ENCODE measurements around the gene MOB2. TPM values are rescaled to one million over a fixed set of nuclear protein-coding genes. Genes with fewer than 3 reads are reported as not detected.

Gene MOB2
- total RNA-seq, 1 donor from 2014 or later = 38.2 TPM

DNA sequence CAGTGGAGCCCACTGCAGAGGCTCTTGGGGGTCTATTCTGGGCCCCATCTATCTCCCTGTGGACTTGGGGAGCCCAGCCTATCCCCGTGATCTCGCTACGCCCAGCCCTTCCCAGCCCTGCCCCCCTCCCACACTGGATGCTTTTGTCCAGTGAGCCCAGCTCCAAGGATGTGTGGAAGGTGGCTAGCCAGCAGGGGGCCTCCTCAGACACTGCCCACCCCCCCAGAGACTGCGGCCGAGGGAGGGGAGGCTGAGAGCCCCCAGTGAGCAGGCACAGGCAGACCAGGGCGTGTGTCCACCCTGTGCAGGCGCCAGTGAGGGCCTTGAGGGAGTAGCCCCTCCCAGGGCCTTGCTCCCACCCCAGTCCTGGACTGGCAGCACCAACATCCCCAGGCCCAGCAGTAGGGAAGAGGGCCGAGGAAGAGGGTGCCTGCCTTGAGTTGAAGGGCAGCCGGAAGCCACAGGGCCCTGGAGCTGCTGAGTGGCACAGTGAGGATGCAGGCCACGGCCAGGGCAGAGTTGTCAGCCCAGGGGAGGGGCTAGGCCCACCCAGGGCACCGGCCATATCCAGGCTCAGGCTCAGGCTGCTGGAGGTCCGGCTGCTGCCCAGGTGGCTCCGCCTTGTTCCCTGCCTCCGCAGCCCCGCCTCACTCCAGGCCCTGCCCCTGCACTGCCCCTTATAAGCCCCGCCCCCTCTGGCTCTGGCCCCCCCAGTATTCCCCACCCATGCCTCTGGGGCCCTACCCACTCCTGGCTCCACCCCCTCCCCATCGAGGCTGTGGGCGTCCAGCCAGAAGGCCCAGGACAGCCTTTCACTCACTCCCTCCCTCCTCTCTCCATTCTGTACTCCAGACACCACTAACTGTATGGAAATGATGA lies 28.0 kb downstream of the MOB2 start:
- Histone ChIP-seq H3K4me3 (ENCODE audit: low read depth, low read length) (no peak overlapping the region), H3K36me3 (ENCODE audit: control insufficient read depth, insufficient read depth, low read length) (no peaks in the 10 kb centered on the region), H3K27me3 (ENCODE audit: control insufficient read depth, insufficient read depth, low read length) (peaks cover 2% of the 10 kb centered on the region)
- TF ChIP-seq CTCF (IDR thresholded peaks at IDR 0.05; ENCODE audit: insufficient read depth, low read length, severe bottlenecking) = peak; percentile 13
- DNase-seq (ENCODE audit: low read depth) (peak; percentile 16), FAIRE-seq (no peak)

DNA sequence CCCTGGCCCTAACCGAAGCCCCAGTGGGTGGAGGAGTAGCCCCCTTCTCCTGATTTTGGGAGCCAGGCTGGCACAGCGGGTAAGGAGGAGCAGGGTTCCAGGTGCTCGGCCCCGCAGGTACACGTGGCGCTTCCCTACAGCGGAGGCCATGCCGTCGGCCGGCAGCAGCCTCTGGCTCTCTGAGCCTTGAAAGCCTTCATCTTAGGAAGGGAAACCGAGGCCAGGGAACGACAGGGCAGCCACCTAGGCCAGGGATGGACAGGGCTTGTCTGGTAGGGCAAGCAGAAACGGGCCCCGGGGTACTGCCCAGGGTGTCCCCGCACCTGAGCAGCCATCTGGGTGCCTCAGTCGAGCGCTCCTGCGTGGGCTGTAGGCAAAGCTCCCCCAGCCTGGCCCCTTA lies 28.7 kb downstream of the MOB2 start:
- no peak for FAIRE-seq

DNA sequence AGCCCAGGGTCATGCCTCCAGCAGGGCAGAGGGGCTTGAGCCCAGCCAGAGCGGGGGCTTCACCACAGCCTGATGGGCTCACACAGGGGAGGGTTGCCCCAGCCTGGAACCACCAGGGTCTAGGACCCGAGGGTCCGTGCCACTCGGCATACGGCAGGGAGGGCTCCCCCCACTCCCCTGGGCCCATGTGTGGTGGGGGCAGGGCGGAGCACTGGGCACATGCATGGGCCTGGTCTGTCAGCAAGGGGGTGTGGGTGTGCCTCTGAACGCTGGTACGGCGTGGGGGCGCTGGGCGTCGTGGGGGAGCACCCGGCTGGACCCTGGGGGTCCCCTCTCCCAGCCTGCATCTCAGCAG lies 29.3 kb downstream of the MOB2 start:
- no peak for TF ChIP-seq CTCF (IDR thresholded peaks at IDR 0.05; ENCODE audit: insufficient read depth, low read length, severe bottlenecking)
- DNase-seq (ENCODE audit: low read depth) (no peak), FAIRE-seq (no peak)
- Histone ChIP-seq H3K36me3 (ENCODE audit: control insufficient read depth, insufficient read depth, low read length) (no peaks in the 10 kb centered on the region), H3K4me3 (ENCODE audit: low read depth, low read length) (no peak overlapping the region), H3K27me3 (ENCODE audit: control insufficient read depth, insufficient read depth, low read length) (peaks cover 5% of the 10 kb centered on the region)

More for the DNA sequence above, 28.7 kb downstream of the MOB2 start:
- DNase-seq (ENCODE audit: low read depth) = no peak
- no peak overlapping the region for H3K4me3 ChIP-seq (ENCODE audit: low read depth, low read length)
- no peaks in the 10 kb centered on the region for H3K36me3 ChIP-seq (ENCODE audit: control insufficient read depth, insufficient read depth, low read length)
- H3K27me3 ChIP-seq (ENCODE audit: control insufficient read depth, insufficient read depth, low read length) = peaks cover 5% of the 10 kb centered on the region
- TF ChIP-seq CTCF (IDR thresholded peaks at IDR 0.05; ENCODE audit: insufficient read depth, low read length, severe bottlenecking) = no peak

GRCh38 chr11:1456596-1457325 lies 29.8 kb downstream of the MOB2 start:
- DNase-seq (ENCODE audit: low read depth) (no peak), FAIRE-seq (no peak)
- Histone ChIP-seq H3K4me3 (ENCODE audit: low read depth, low read length) (no peak overlapping the region), H3K36me3 (ENCODE audit: control insufficient read depth, insufficient read depth, low read length) (no peaks in the 10 kb centered on the region), H3K27me3 (ENCODE audit: control insufficient read depth, insufficient read depth, low read length) (peaks cover 5% of the 10 kb centered on the region)
- no peak for TF ChIP-seq CTCF (IDR thresholded peaks at IDR 0.05; ENCODE audit: insufficient read depth, low read length, severe bottlenecking)

GRCh38 chr11:1456176-1456575 lies 30.4 kb downstream of the MOB2 start:
- H3K4me3 ChIP-seq (ENCODE audit: low read depth, low read length) = no peak overlapping the region
- no peaks in the 10 kb centered on the region for H3K36me3 ChIP-seq (ENCODE audit: control insufficient read depth, insufficient read depth, low read length)
- FAIRE-seq = no peak
- TF ChIP-seq CTCF (IDR thresholded peaks at IDR 0.05; ENCODE audit: insufficient read depth, low read length, severe bottlenecking) = no peak
- H3K27me3 ChIP-seq (ENCODE audit: control insufficient read depth, insufficient read depth, low read length) = peaks cover 5% of the 10 kb centered on the region
- no peak for DNase-seq (ENCODE audit: low read depth)
